Left lung (tissue), 10 donors: ENCODE measurements around the gene RBM17. TPM values are rescaled to one million over a fixed set of nuclear protein-coding genes. Genes with fewer than 3 reads are reported as not detected.
"Not testable (repeated sequence)": the region's sequence is repeated elsewhere in the genome, so short reads cannot be mapped to it uniquely, and the experiment has no call there.

Experiments used
- ATAC-seq: fragments of 200-7000 bp; cut with Tn5 transposase; one replicate; pipeline ENCODE4 v1.9.1; 2020; ENCODE audit warnings: moderate library complexity
- DNase-seq, 4 donors: peaks; one replicate each; pipeline ENCODE4 v3.0.0-alpha.2; 2013 to 2020
- H3K27ac ChIP-seq, 2 donors: fragments of 200-600 bp; sonication (generic) in 1 of 2; one replicate each; pipeline versions ENCODE4 v1.5.0 to v1.8.0; 2020 to 2021
- H3K27me3 ChIP-seq, 2 donors: fragments of 200-600 bp; sonication (generic) in 1 of 2; one replicate each; pipeline versions ENCODE4 v1.5.0 to v1.8.0; 2020 to 2021
- H3K36me3 ChIP-seq, 2 donors: fragments of 200-600 bp; sonication (generic) in 1 of 2; one replicate each; pipeline versions ENCODE4 v1.5.0 to v1.8.0; 2020 to 2021
- H3K4me1 ChIP-seq, 2 donors: fragments of 200-600 bp; one replicate each; pipeline ENCODE4 v1.8.0; 2021
- H3K4me3 ChIP-seq, 2 donors: fragments of 200-600 bp; sonication (generic) in 1 of 2; one replicate each; pipeline versions ENCODE4 v1.5.0 to v1.8.0; 2020 to 2021; ENCODE audit warnings: mild to moderate bottlenecking in 1 of 2
- H3K9me3 ChIP-seq, 2 donors: fragments of 200-600 bp; sonication (generic) in 1 of 2; one replicate each; pipeline versions ENCODE4 v1.5.0 to v1.8.0; 2020 to 2021
- intact Hi-C, 2 donors: fragments of 100-400 bp; cut with DNase I; formaldehyde crosslinking; loops; one replicate each; pipeline versions ENCODE4 v1.11.2 to v1.14.2; 2022
- polyA plus RNA-seq, 6 donors: library from polyadenylated mRNA; unstranded; fragments of 120-200 nt; gene quantifications; one replicate each; pipeline ENCODE4 v1.2.1, GENCODE V29; 2013; ENCODE audit not compliant: insufficient read length in 6 of 6
- total RNA-seq, 2 donors: library from RNA; stranded (reverse); fragmentation: NEBNext Ultra II Directional; extraction: Animal tissue kit (Norgen Biotek cat#: 25700); gene quantifications; one replicate each; pipeline ENCODE4 v1.2.1, GENCODE V29; 2021
- TF ChIP-seq, protein P1 (sequence below), 2 donors: fragments of 200-600 bp; sonication (generic) in 1 of 2; IDR thresholded peaks; one replicate each; pipeline versions ENCODE4 v1.5.0 to v1.8.0; 2021; ENCODE audit warnings: antibody characterized with exemption in 2 of 2
- donor health status: DM: no; HTN: yes; CAD: no.
- donor health status: DM: no; HTN: no; CAD: no.

The RBM17 gene
- total and polyA plus RNA-seq, 8 donors: 63.2 to 215 (median 185) TPM

DNA sequence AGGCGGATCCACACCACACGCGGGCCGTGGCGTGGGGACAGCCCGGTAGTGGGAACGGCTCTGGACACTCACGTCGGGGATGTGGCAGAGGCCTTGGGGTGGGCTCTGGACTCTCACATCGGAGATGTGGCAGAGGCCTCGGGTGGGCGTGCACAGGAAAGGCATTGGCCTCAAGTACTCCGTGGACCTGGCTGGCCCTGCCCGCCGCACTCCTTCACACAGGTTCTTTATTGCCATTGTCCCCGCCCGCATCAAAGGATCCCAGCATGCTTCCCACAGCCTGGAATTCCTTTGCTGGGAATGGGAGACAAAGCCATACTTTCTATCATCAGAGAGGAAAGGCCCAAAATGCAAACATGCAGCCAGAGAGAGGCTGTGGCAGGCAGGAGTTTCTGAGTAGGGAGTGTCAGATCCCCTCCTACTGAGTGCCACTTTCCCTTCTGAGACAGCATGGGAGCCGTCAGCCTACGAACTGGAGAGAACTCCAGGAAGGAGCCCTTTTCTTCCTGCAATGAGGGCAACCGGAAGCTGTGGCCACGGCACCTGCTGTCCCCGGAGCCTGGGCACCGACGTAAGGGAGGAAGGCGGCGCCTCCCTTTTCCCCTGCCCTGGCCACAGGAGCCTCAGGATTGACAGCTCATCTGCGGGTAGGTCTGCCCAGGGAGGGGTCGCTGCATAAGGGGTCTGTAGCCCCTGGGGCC lies 51.5 kb downstream of the RBM17 start:
- Histone ChIP-seq H3K27me3 (peaks cover 0 to 28% of the 10 kb centered on the region in 2 donors), H3K4me3 (no peak overlapping the region), H3K27ac (peak overlapping the region in 1 of 2 donors; percentile 16), H3K36me3 (no peaks in the 10 kb centered on the region), H3K4me1 (peaks cover 0 to 36% of the 10 kb centered on the region in 2 donors), H3K9me3 (no peaks in the 10 kb centered on the region)
- DNase-seq (peak in 1 of 4 donors; percentile 86), ATAC-seq (no peak)
- intact Hi-C loops: no loop called here
- TF ChIP-seq, protein P1, sequence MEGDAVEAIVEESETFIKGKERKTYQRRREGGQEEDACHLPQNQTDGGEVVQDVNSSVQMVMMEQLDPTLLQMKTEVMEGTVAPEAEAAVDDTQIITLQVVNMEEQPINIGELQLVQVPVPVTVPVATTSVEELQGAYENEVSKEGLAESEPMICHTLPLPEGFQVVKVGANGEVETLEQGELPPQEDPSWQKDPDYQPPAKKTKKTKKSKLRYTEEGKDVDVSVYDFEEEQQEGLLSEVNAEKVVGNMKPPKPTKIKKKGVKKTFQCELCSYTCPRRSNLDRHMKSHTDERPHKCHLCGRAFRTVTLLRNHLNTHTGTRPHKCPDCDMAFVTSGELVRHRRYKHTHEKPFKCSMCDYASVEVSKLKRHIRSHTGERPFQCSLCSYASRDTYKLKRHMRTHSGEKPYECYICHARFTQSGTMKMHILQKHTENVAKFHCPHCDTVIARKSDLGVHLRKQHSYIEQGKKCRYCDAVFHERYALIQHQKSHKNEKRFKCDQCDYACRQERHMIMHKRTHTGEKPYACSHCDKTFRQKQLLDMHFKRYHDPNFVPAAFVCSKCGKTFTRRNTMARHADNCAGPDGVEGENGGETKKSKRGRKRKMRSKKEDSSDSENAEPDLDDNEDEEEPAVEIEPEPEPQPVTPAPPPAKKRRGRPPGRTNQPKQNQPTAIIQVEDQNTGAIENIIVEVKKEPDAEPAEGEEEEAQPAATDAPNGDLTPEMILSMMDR (IDR thresholded peaks at IDR 0.05): no peak

DNA sequence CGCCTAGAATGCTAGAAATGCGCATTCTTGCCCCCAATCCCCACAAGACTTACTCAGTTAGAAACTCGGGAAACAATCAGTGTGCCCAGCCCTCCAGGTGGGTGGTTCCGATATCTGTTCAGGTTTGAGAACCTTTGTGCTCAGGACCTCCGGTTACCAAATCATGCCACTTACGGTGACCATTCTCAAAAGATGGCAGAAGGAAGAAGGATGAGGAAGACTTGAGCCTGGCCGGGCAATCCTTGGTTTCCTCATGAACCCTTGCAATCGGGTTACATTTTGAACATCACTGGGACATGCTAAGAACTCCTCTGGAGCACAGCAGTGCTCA lies 52.1 kb downstream of the RBM17 start:
- Histone ChIP-seq H3K27ac (peak overlapping the region in 1 of 2 donors; percentile 16), H3K4me1 (peaks cover 4 to 43% of the 10 kb centered on the region in 2 donors), H3K9me3 (no peaks in the 10 kb centered on the region), H3K4me3 (peak overlapping the region in 1 of 2 donors; percentile 16), H3K36me3 (no peaks in the 10 kb centered on the region), H3K27me3 (peaks cover 0 to 28% of the 10 kb centered on the region in 2 donors)
- ATAC-seq (no peak), DNase-seq (no peak)
- TF ChIP-seq, protein P1 (IDR thresholded peaks at IDR 0.05): no peak
- intact Hi-C loops: no loop called here

DNA sequence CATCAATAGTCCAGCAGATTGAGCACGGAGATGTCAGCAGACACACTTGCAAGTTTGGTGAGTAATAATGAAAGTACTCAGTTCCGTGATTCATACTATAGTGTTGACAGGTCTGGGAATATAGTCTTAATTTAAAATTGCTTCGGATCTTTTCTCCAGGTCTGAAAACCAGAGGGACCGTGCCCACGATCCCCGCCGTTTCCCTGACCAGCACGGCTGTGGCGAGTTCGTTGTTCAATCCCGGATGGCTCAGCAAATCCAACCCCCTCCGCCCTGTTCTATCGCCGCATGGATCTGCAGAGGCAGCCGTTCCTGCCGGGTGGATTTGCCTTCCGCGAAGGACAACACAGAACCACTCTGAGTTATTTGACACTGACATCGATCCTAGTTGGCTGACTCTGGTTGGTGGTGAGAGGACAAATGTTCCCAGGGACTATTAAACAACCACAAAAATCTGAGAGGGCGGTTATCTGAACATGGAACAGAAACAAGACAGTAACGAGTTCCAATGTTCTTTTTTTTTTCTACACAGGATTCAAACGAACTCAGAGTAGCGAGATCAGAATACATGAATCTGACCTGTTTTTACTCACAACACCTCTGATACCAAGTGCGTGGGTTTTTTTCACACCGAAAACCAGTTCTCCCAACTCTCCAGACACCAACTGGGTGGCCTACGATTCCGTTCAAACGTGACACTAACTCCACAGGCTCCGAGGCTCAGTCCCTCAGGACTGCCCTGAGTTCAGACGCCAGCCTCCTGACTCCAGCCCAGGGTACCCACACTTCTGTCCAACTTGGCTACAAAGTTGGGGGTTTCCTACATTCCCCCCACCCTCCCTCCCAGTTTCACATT lies 52.7 kb downstream of the RBM17 start:
- DNase-seq: peak in 1 of 4 donors; percentile 17
- Histone ChIP-seq H3K27me3 (peaks cover 0 to 23% of the 10 kb centered on the region in 2 donors), H3K9me3 (no peaks in the 10 kb centered on the region), H3K27ac (peak overlapping the region; percentile 16 to 56), H3K4me3 (peak overlapping the region in 1 of 2 donors; percentile 16), H3K36me3 (no peaks in the 10 kb centered on the region), H3K4me1 (peaks cover 9 to 49% of the 10 kb centered on the region in 2 donors)
- intact Hi-C loops: no loop called here
- TF ChIP-seq, protein P1 (IDR thresholded peaks at IDR 0.05): no peak
- ATAC-seq: peak; percentile 28

DNA sequence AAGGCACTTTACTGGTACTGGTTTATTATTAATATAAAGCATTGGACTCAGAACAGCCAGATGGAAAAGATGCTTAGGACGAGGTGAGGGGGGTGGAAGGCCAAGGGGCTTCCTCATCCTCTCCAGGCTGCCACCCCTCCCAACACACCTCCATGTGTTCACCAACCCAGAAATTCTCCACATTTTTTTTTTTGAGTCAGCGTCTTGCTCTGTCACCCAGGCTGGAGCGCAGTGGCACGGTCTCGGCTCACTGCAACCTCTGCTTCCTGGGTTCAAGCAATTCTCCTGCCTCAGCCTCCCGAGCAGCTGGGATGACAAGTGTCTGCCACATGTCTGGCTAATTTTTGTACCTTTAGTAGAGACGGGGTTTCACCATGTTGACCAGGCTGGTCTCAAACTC lies 53.4 kb downstream of the RBM17 start:
- H3K4me3 ChIP-seq, H3K36me3 ChIP-seq, H3K9me3 ChIP-seq, intact Hi-C loops, ATAC-seq, H3K27ac ChIP-seq: not testable (repeated sequence)
- peak in 1 of 4 donors; percentile 24 for DNase-seq
- peaks cover 9 to 55% of the 10 kb centered on the region in 2 donors for H3K4me1 ChIP-seq
- H3K27me3 ChIP-seq: peaks cover 0 to 18% of the 10 kb centered on the region in 2 donors

DNA sequence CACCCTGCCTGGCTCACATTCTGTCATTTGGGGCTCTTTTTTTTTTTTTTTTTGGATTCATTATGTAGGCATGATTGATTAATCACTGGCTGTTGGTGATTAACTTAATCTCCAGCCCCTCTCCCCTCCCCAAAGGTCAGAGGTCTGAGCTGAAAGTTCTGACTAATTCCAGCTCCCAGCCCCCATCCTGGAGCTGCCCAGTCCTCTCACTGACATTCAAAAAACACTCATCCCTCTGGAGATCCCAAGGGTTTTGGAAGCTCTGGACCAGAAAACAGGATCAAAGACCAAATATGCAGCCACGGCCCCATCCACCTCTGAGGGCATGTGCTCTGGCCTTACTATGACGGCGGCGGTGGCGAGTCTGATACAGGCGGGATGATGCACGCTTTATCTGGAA lies 53.8 kb downstream of the RBM17 start:
- TF ChIP-seq, protein P1 (IDR thresholded peaks at IDR 0.05): no peak
- peaks cover 9 to 60% of the 10 kb centered on the region in 2 donors for H3K4me1 ChIP-seq
- no peak for ATAC-seq
- no peaks in the 10 kb centered on the region for H3K9me3 ChIP-seq
- intact Hi-C loops: no loop called here
- DNase-seq: peak in 1 of 4 donors; percentile 53
- H3K36me3 ChIP-seq: no peaks in the 10 kb centered on the region
- H3K27me3 ChIP-seq: peaks cover 0 to 16% of the 10 kb centered on the region in 2 donors
- no peak overlapping the region for H3K4me3 ChIP-seq
- no peak overlapping the region for H3K27ac ChIP-seq
